Activated CD4-positive, alpha-beta T cell treated with anti-CD3 and anti-CD28 coated beads, Interleukin-2, amount 50 U/mL, for 1 hour (primary cell): ENCODE data around the gene CCNJL.
"Not testable (repeated sequence)": the region's sequence is repeated elsewhere in the genome, so short reads cannot be mapped to it uniquely, and the experiment has no call there.

Experiments used
- DNase-seq: peaks from one replicate; pipeline ENCODE4 v3.0.0-alpha.2; 2020

The CCNJL gene

DNA sequence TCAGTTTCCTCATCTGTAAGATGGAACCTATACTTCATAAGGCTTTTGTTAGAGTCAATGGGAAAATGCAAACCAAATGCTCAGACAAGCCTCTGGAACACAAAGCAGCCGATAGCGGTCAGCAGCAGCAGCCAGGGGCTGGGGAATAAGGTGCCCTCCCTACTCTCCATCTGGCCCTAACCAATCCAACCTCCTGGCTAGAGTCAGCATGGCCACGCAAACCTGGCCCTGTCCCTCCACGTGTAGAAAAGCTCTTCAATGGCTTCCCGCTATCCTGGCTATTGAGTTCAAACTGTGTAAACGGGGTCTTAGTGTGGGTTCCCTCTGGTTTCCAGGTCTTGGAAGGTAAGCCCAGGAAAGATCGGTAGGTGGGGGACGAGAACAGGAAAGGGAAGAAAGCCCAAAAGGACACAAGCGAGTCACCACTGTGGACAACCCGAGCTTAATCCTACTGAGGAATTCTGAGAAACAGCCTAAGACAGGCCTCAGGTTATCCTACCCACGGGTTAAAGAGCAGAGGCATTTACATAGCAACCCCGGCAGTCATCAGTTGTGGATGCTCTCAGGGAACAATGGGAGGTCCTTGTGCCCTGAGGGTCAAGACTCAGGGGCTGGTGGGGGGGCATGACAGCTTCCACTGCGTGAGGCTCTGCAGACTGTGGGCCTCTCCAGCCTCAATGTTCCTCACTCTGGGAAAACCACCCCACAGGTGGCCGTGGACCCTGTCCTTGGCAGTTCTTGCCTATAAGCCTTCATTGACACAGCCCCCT lies 52.2 kb downstream of the CCNJL start:
- DNase-seq: no peak

DNA sequence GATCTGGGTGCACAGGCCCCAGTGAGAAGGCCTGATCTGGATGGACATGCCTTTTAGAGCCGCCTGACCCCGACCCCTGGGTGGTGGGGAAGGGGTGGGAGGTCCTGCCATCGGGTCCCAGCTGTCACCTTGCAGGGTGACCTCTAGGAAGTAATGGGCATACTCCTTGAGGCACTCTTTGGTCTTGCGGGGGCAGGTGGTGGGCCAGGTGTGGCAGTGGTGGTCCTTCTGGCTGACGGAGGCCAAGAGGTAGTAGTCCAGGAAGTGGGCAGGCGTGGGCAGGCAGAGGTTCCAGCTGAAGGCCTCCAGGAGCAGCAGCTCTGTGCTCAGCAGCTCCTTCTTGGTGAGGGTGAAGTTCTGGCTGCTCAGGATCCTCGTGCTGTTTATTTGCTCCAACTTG lies 53.0 kb downstream of the CCNJL start:
- no peak for DNase-seq

DNA sequence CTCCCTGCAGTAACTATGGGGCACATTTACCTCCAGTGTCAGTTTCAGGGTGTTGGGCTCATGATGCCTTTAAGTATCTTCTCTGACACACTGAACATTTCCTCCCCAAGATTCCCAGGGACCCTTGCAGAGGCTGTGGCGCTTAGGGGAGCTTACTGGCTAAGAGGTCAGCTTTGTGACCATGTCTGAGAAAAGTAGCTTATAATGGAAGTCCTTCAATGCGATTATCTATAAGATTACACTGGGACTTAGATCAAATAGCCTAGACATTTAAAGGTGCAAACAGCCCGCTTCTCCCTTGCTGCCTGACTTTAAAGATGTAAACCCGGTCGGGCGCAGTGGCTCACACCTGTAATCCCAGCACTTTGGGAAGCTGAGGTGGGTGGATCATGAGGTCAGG lies 57.7 kb downstream of the CCNJL start:
- no peak for DNase-seq

DNA sequence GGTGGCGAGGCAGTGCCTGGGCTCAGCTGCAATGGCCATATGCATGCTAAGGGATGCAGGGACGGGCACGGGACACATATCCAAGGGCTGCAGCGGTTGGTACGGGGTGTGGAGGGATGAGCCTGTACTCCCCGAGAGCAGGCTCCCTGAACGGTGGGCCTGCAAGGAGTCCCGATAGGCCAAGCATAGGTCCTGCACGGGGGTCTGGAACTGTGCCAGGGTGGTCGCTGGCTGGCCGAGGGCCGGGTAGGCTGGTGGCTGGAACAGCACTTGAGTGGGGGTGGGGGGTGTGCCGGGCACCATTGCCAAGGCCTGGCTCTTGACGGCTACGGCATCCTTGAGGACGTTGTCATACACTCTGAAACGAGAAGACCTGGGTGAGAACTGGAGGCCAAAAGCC lies 58.9 kb downstream of the CCNJL start:
- DNase-seq: no peak

DNA sequence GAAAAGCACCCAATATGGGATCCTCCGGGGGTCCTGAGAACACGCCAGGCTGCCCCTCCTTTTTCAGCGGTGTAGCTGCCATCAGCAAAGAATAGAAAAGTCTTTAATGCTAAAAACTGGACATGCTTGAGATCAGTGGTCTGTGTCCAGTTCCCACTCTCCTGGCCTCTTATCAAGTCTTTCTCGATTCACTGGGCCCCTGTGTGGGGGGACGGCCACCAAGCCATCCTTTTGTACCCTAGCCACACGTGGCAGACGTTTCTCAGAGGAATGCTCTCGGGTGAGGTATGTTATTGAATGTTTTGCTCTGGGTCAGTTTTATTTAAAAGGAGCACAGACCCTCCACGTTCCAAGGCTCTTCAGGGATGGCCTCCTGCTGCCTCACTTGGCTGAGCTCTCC lies 59.4 kb downstream of the CCNJL start:
- DNase-seq: no peak

DNA sequence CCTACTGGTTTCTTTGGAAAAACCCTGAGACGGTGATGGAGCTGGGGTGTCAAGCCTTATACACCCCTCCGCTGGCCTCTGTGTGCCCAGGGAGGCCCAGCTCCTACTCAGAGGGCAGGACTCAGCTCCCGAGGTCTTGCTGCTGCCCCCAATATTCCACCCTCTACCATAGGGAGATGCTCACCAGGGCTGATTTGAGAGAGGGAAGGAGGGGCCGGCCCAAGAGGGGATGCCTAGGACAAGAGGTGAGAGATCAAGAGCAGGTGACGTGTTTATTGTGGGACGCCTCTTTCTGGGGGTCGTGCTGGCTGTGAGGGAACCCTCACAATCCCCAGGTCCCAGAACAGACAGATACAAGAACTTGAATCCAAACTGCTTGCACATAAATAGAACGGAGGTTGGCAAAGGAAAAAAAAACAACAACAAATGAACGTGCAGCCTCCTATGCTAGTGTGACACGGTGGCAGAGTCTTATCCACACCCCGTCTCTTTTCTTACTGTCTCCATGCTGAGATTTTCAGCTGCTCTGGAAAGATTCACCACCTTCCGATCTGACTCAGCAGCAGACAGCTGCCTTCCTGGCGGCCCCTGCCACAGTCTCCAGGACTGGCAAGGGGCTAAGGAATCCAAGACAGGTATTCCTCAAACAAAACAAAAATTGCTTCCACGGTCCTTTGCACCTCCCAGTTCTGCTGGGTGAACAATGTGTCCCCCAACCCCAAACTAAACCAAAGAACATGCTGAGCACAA lies 60.8 kb downstream of the CCNJL start:
- no peak for DNase-seq

DNA sequence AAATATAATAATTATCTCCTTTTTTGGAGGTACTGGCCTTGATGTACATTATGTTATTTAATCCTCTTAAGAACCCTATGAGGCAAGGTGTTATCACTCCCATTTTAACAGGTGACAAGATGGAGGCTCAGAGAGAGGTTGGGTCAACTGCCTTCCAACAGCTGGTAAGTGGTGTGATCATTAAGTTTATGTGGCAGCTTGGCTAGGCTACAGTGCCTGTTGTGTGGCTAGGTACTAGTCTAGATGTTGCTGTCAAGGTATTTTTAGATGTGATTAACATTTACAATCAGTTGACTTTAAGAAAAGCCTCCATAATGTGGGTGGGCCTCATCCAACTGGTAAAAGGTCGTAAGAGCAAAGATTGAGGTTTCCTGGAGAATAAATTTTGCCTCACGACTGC lies 61.5 kb downstream of the CCNJL start:
- no peak for DNase-seq

DNA sequence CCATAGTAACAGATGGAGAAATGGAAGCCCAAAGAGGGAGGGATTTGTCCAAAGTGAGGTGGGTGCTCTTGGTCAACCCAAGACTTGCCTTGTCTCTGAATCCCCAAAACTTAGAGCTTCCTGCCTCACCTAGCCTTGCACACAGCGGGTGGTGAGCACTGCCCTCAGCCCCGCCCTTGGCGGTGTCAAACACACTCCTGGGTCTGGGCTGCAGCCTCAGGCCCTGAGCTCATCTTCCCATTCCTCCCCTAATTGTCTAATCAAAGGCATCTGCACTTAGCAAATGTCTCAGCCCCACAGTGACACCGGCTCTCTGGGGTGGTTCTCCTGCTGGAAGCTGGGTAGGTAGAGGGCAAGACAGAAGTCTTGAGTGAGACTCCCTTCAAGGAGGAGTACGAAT lies 62.1 kb downstream of the CCNJL start:
- DNase-seq: no peak

DNA sequence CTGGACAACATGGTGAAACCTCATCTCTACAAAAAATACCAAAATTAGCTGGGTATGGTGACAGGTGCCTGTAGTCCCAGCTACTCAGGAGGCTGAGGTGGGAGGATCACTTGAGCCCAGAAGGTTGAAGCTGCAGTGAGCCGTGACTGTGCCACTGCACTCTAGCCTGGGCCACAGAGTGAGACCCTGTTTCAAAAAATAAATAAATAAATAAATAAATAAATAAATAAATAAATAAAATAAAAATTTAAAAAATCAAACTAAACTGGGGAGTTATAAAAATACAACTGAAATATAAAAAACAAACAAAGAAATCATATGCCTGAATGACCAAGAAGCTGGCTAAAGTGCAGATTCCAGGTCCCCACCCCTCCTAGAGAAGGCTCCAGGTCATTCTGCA lies 62.8 kb downstream of the CCNJL start:
- not testable (repeated sequence) for DNase-seq

DNA sequence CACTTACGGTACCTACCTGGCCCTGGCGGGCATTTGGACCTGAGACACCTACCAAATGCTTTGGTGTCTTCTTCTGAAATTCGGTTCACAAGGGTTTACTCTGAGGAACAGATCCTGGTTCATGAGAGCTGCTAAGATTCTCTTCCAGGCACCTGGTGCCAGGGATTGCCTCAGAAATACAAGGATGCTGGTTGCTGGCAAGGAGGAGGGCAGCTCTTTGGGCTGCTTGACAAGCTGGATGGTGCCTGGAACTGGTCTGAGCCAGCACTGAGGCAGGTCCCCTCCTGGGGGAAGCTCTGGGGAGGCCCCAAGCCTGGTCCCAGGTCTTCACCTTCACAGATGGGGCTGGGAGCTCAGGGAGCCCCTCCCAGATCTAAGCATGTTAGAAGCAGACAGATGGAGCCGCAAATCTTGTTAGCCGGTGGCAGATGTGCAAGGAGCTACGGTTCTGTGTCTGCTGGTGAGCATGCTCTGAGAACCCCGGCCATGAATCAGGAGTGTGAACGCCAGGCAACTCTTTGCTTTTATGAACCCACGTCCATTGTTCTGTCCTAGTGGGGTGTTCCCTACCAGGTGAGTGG lies 66.8 kb downstream of the CCNJL start:
- no peak for DNase-seq

DNA sequence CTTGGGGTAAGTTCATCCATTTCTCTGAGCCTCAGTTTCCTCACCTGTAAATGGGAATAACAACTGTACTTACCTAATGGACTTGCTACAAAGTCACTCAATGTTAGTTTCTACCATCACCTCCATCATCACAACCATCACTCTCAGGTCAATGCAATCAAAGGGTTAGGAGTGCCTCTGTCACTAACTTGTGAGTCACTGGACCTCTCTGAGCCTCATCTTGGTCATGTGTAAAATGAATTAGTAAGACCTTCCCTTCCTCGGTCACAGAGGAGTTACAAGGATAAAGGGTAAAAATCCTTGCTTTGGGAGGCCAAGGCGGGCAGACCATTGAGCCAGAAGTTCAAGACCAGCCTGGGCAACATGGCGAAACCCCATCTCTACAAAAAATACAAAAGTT lies 70.2 kb downstream of the CCNJL start:
- no peak for DNase-seq

DNA sequence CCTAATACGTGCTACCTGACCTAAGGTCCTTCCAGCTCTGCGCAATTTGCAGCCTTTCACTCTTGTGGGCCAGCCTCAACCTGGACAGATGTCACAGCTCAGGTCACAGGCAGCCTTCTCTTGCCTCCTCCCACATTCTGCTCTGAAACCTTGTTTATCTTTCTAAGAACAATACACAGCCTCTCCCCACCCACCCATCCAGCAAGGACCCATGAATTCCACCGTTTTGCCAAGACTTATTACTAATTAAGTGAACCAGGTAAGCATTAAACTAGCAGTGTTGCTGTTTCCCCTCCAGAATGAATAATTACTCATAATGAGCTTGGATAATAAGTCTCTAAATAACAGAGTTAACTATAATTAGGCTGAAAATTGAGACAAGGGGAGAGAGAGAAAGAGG lies 72.0 kb downstream of the CCNJL start:
- DNase-seq: no peak

DNA sequence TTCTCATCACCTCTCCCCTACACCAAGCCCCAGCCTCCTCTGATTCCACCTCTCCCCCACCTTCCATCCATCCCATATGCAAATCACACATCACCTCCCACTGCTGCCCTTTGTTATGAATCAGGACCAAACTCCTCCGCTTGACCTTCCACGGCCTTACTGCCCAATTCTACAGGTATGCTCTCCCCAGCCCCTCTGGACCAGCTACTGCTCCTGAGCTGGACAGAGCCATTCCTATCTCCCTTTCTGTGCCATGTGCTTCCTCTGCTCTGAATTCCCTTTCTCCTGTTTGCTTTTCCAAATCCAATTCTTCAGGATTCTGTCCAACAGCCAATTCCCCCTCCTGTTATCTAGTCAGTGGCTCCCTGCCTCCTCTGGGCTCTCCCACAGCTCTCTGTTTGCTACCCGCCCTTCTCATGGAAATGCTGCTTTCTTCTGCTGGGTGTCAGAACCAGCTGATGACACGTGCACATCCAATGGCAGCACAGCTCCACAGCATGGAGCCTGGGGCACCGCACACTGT lies 74.7 kb downstream of the CCNJL start:
- DNase-seq: no peak

DNA sequence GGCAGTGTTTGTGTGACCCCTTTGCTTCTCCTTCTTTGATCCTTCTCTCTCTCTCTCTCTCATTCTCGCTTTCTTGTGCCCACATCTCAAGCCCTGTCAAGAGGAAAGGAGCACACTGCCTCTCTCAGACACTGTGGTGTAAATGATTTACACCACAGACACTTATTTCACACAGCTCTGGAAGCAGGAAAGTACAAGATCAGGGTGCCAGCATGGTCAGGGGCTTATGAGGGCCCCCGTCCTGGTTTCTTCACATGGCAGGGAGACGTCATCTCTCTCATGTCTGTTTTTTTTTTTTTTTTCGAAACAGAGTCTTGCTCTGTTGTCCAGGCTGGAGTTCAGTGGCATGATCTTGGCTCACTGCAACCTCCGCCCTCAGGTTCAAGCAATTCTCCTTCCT lies 76.6 kb downstream of the CCNJL start:
- DNase-seq: no peak

DNA sequence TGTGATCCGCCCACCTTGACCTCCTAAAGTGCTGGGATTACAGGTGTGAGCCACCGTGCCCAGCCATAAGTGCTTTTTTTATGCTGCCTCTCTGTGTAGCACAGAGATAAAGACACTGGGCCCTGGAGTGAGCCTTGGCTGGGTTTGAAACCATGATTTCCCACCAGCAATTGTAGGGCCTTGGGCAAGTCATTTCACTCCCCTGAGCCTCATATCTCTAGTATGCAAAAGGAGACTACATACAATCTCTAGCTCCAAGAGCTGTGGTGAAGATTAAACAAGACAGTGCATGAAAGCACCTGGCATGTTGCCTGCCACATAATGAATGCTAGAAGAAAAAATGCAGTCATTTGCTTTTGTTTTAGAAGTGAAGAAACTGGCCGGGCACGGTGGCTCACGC lies 79.1 kb downstream of the CCNJL start:
- DNase-seq: no peak

DNA sequence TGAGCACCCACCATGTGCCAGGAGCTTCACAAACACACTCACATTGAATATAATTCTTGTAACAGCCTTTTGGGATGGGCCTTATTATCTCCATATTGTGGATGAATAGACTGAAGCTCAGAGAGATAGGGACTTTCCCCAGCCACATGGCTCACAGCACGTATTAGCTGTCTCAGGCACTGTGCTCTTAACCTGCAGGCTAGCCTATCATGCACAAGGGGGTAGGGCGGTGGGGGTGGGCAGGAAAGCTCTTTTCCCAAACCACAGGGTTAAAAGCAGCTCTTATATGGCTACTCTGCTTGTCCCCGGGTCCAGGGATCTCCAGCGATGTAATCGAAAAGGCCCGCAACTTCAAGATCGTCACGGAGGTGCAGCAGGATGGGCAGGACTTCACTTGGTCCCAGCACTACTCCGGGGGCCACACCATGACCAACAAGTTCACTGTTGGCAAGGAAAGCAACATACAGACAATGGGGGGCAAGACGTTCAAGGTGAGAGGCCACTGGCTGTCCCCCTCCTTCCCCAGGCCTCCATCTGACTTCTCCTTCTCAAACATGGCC lies 80.5 kb downstream of the CCNJL start:
- DNase-seq: no peak

DNA sequence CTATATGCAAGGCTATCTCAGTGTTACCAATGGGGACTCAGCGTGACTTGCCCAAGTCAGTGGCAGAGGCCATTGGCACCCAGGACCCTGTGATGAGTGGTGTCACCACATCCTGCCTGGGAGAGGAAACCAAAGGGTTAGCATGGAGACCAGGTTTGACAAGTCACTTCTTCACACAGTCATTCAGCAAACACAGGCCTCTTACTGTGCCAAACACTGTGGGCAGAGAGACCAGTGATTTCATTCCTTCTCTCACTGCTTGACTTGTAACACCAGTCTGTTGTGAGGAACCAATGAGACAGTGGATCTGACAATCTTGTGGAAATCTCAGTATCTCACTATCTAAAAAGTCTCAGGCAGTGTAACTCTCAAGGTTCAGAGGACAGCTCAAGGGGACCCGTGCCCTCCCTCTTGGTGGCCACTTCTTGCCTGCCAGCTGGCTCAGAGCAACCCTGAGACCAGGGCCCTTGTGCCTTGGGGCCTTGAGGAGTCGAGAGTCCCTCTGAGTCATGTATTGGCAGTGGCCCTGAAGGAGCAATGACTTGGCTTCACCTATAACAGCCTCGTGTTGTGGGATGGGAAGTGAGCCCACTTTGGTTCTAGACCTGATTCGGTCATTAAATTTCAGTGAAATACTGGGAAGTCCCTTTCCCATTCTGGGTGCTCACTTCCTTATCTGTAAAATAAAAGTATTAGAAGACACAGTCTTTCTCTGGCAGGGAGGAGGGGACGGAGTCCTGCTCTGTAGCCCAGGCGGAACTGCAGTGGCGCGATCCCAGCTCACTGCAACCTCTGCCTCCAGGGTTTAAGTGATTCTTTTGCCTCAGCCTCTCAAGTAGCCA lies 81.5 kb downstream of the CCNJL start:
- DNase-seq: no peak

DNA sequence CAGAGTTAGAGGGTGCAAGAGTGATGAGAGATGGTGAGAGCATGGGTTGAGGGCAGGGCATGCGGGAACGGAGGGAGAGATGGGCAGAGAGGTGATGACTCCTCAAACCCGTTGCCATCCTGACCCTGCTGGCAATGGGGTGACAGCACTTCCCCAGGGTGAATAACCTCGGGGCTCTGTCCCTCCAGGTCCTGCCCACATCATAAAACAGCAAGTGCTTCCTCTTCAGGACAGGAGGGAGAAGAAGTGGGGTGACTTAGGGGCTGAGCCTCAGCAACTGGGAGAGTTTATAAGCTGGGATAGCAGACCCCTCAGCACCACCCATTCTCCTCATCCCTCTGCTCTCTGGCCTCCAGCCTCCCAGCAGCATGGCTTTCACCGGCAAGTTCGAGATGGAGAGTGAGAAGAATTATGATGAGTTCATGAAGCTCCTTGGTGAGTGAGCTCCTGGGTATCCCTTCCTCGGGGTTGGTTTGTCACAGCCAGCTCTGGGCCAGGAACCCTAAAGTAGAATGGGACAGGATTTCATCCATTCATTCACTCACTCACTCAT lies 83.1 kb downstream of the CCNJL start, which contains the start of gene FABP6:
TSS of gene FABP6 (plus strand) at position 317 of the 553 bp plus-strand sequence. CDS start at position 369, 52 bp downstream.
- DNase-seq: no peak

DNA sequence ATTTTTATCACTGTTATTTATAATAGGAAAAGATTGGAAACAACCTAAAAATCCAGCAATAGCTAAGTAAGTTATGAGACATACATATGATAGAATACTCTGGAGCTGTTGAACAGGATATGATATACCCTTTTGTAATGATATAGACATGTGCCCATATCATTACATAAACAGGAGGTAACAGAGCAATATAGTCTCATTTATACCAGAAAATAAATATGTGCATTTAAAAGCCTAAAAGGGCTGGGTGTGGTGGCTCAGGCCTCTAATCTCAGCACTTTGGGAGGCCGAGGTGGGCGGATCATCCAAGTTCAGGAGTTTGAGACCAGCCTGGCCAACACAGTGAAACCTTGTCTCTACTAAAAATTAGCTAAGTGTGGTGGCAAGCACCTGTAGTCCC lies 85.4 kb downstream of the CCNJL start:
- no peak for DNase-seq

DNA sequence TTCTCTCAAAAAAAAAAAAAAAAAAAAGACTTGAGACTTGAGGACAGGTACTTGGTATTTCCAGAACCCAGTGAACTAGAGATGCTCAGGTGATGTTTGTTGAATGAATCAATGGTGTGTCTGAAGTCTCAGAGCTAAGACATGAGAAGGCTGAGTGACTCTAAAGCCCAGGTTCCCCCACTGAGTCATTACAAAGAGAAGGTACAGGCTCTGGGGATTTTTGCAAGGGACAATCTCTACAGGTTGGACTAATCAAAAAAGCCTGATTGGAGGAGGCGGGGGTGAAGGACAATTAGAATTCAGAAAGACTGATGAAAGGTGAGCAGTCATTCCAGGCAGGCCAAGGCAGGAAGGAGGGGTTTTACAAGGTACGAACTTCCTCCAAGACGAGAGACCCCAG lies 91.3 kb downstream of the CCNJL start:
- no peak for DNase-seq

DNA sequence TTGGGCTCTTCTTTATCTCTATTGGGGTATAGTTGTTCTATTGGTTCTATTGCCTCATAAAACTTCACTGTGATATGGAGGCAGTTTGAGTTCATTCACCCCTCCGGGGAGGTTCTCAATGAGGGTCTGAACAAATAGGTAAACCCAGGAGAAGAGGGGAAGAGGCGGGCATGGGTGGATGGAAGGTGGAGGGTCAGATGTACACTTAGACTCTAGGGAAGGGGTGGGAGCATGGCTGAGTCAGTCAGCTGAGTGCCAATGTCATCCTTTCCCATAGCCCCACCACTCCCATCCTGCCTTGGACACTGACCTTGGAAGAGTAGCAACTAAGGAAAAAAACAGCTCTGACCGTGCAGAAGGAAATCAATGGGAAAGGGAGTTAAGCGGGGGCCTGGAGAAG lies 93.0 kb downstream of the CCNJL start:
- no peak for DNase-seq

DNA sequence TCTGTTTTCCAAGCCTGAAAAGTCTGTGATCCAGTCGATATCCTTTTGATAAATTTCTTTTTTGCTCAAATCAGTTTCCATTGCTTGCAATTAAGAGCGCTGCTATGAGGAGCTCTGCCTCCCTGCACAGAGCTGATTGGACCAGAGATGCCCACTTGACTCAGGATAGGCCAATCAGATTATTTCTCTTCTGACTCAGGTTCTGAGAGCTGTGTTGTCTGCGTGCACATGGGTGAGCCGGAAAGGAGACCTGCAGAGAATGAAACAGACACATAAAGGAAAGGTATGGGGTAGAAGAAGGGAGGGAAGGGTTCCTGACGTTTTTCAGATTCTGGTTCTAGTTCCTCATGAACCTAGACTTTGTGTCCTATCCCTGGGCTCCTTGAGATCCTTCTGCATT lies 98.8 kb downstream of the CCNJL start:
- no peak for DNase-seq
